ENCODE measurements around the gene RNF145.
"Not testable (repeated sequence)": the region's sequence is repeated elsewhere in the genome, so short reads cannot be mapped to it uniquely, and the experiment has no call there.

RNF145 gene

DNA sequence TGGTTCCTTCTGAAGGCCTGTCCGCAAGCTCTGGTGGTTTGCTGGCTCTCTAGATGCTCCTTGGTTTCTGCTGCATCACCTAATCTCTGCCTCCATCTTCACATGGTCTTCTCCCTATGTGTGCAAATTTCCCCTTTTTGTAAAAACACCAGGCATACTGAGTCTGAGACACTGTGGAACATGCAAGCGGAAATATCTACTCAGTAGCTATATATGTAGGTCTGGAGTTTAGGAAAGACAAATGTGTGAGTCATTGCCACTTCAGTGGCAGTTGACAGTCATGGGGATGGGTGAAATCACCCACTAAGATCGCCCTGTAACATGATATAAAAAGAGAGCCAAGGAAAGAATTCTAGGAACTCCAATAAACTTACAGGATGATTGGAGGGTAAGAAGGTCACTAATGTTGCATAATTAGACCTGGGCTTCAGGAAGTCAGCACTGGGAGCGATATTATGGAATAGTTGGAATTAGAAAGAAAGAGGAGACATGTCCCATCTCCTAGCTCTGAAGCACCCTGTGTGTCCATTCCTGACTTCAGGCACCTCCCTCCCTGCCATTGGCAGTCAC is 31.0 kb upstream of the RNF145 start:
- Mint-ChIP-seq H3K4me3 (no peak overlapping the region), H3K9me3 (no peaks in the 10 kb centered on the region), H3K27ac (no peak overlapping the region), H3K36me3 (ENCODE audit: low read depth) (no peaks in the 10 kb centered on the region), H3K4me1 (no peaks in the 10 kb centered on the region), H3K27me3 (ENCODE audit: low read depth) (peaks cover 8% of the 10 kb centered on the region)
- TF ChIP-seq, protein P1, sequence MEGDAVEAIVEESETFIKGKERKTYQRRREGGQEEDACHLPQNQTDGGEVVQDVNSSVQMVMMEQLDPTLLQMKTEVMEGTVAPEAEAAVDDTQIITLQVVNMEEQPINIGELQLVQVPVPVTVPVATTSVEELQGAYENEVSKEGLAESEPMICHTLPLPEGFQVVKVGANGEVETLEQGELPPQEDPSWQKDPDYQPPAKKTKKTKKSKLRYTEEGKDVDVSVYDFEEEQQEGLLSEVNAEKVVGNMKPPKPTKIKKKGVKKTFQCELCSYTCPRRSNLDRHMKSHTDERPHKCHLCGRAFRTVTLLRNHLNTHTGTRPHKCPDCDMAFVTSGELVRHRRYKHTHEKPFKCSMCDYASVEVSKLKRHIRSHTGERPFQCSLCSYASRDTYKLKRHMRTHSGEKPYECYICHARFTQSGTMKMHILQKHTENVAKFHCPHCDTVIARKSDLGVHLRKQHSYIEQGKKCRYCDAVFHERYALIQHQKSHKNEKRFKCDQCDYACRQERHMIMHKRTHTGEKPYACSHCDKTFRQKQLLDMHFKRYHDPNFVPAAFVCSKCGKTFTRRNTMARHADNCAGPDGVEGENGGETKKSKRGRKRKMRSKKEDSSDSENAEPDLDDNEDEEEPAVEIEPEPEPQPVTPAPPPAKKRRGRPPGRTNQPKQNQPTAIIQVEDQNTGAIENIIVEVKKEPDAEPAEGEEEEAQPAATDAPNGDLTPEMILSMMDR (IDR thresholded peaks at IDR 0.05; ENCODE audit: unreplicated experiment in 3 of 3): no peak

DNA sequence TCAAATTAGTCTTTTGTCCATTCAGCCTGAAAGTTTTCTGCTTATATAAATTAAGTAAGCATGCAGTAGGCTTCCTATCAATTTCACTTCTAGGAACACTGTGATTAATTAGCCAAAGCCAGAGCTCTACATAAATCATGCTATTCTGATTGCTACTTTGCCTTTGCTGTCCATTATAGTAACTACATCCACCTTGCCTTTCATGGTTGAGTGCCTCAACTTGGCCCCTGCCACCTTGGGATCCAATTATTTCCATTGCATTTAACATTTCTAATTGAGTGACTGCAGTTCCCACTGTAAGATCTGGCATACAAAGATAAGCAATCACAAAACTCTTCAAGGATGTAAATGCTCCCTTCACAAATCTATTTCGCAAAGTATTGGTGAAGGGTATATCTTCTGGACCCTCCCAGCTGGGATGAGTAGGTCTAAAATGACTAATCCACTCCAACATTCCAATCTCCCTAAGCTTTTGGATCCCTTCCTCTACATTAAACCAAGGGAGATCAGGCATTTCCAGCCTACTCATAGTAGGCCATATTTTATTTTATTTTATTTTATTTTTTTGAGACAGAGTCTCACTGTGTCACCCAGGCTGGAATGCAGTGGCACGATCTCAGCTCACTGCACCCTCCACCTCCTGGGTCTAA is 26.6 kb upstream of the RNF145 start:
- not testable (repeated sequence) for H3K4me1 Mint-ChIP-seq; H3K27me3 Mint-ChIP-seq (ENCODE audit: low read depth); H3K9me3 Mint-ChIP-seq; H3K4me3 Mint-ChIP-seq; H3K27ac Mint-ChIP-seq; H3K36me3 Mint-ChIP-seq (ENCODE audit: low read depth)

DNA sequence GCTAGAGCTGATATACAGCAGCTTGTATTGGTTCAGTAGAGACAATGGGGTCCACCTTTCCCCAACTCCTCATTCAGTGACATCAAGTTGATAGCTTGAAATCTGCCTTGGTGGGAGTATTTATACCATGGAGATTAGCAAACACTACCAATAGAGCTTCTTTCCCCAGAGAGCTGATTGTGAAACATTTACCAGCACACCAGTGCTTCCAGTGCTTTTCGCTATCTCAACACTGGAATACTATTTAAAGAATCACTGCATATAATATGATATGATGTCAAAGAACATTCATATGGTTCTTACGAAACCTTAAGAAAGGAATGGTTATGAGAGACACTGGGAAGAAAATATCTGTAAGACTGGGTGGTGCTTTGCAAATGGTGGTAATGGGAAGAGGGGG is 21.8 kb upstream of the RNF145 start:
- H3K36me3 Mint-ChIP-seq (ENCODE audit: low read depth): no peaks in the 10 kb centered on the region
- H3K9me3 Mint-ChIP-seq: no peaks in the 10 kb centered on the region
- no peaks in the 10 kb centered on the region for H3K4me1 Mint-ChIP-seq
- H3K27me3 Mint-ChIP-seq (ENCODE audit: low read depth): peaks cover 11% of the 10 kb centered on the region
- TF ChIP-seq, protein P1 (IDR thresholded peaks at IDR 0.05; ENCODE audit: unreplicated experiment in 3 of 3): no peak
- H3K4me3 Mint-ChIP-seq: no peak overlapping the region
- H3K27ac Mint-ChIP-seq: no peak overlapping the region

DNA sequence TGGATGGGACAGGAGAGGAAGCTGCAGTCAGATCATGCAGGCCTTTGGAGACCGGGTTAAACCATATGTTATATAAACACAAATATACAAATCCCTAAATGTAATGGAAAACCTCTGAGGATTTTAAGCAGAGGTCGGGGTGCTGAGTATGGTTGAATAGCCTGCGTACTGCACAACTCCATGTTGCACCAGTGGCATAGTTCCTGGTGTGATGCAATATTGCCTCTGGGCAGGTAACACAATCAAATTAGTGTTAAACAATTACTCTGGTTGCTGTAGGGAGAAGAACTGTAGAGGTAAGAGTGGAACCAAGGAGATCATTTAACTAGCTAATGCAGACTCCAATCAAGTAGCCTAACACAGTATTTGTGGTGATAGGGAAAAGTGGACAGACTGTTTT is 21.3 kb upstream of the RNF145 start:
- H3K4me1 Mint-ChIP-seq: no peaks in the 10 kb centered on the region
- peaks cover 11% of the 10 kb centered on the region for H3K27me3 Mint-ChIP-seq (ENCODE audit: low read depth)
- no peaks in the 10 kb centered on the region for H3K36me3 Mint-ChIP-seq (ENCODE audit: low read depth)
- H3K4me3 Mint-ChIP-seq: no peak overlapping the region
- H3K27ac Mint-ChIP-seq: no peak overlapping the region
- TF ChIP-seq, protein P1 (IDR thresholded peaks at IDR 0.05; ENCODE audit: unreplicated experiment in 3 of 3): no peak
- H3K9me3 Mint-ChIP-seq: no peaks in the 10 kb centered on the region

DNA sequence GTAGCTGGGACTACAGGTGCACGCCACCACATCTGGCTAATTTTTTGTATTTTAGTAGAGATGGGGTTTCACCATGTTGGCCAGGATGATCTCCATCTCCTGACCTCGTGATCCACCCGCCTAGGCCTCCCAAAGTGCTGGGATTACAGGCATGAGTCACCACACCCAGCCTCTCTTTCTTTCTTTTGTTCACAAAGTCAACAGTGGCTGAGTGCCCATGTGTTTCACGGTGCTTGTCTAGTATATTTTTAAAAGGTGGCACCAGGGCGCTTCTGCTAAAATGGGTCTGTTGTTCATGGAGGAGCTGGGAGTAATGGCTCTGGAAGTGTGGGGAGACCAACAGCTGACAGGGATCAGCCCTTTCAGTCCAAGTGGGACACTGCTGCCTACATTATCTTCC is 18.7 kb upstream of the RNF145 start:
- not testable (repeated sequence) for H3K36me3 Mint-ChIP-seq (ENCODE audit: low read depth); H3K27ac Mint-ChIP-seq; H3K4me3 Mint-ChIP-seq; H3K4me1 Mint-ChIP-seq; H3K9me3 Mint-ChIP-seq
- H3K27me3 Mint-ChIP-seq (ENCODE audit: low read depth): peaks cover 20% of the 10 kb centered on the region

DNA sequence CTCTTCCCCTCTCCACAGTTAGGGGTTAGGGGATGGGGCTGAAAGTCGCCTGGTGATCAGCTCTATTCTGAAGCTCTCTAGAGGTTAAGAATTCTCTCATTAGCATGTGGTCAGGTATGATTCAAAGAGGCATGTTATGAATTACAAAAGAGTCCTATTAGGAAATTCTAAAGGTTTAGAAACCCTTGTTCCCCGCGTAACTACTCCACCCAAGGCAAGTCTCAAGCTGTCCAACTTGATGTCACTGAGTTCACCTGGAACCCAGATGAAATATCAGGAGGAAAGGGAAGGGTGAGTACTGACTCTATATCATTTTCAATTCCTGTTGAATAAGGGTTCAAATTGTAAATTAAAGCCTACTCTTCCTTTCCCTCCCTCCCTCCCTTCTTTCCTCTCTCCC is 18.1 kb upstream of the RNF145 start:
- TF ChIP-seq, protein P1 (IDR thresholded peaks at IDR 0.05; ENCODE audit: unreplicated experiment in 3 of 3): no peak
- Mint-ChIP-seq H3K36me3 (ENCODE audit: low read depth) (no peaks in the 10 kb centered on the region), H3K4me3 (no peak overlapping the region), H3K27me3 (ENCODE audit: low read depth) (peaks cover 20% of the 10 kb centered on the region), H3K27ac (no peak overlapping the region), H3K9me3 (no peaks in the 10 kb centered on the region), H3K4me1 (no peaks in the 10 kb centered on the region)

DNA sequence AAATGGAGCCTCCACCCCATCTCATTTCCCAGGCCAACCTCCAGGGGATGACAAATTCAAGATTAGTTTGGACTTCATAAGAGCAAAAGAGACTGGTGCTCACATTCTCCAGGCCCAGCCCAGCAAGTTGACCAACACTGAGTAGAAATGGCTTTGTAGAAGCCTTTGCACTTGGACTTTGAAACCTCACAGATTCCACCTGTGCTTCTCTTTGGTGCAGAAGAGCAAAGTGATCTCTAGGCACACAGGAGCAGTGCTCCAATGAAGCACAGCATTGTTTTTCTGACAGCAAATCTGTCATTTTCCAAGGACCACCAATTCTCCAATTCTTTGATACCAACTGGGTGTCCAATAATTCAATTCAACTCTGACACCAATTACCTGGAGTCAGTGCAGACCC is 17.1 kb upstream of the RNF145 start:
- TF ChIP-seq, protein P1 (IDR thresholded peaks at IDR 0.05; ENCODE audit: unreplicated experiment in 3 of 3): no peak
- no peak overlapping the region for H3K27ac Mint-ChIP-seq
- H3K9me3 Mint-ChIP-seq: no peaks in the 10 kb centered on the region
- no peak overlapping the region for H3K4me3 Mint-ChIP-seq
- no peaks in the 10 kb centered on the region for H3K4me1 Mint-ChIP-seq
- H3K27me3 Mint-ChIP-seq (ENCODE audit: low read depth): peaks cover 20% of the 10 kb centered on the region
- no peaks in the 10 kb centered on the region for H3K36me3 Mint-ChIP-seq (ENCODE audit: low read depth)

Data from nephron (organoid).